IMR-90 (cell line): ENCODE results near the gene ILRUN. TPM values are rescaled to one million over a fixed set of nuclear protein-coding genes. Genes with fewer than 3 reads are reported as not detected.

Experiments
- ATAC-seq: fragments of 200-7000 bp; cut with Tn5 transposase; 2 replicates; pipeline ENCODE4 v1.9.1; 2020; ENCODE audit warnings: low read depth, mild to moderate bottlenecking, moderate library complexity
- BruUV-seq: library from RNA; stranded (reverse); fragments of 400-500 nt; replicated peaks from 2 replicates; lab custom pipeline; 2021; lab: Mats Ljungman, UMichigan
- CTCF ChIA-PET: fragments of 300-600 bp; formaldehyde crosslinking; extraction: SDS; loops from one replicate; lab custom pipeline; 2021; ENCODE audit warnings: antibody characterized with exemption; lab: Yijun Ruan, JAX
- POLR2A ChIA-PET: fragments of 300-600 bp; sonication (Branson Sonifier 250); formaldehyde crosslinking; loops from one replicate; lab custom pipeline; 2022; ENCODE audit warnings: antibody characterized with exemption; ENCODE audit not compliant: unreplicated experiment; lab: Charles Lee
- DNase-seq: peaks from one replicate; pipeline ENCODE4 v3.0.0; 2013
- H2AFZ ChIP-seq: replicated peaks from 2 replicates; pipeline ENCODE3; 2013; ENCODE audit warnings: low read length, mild to moderate bottlenecking; ENCODE audit not compliant: poor library complexity
- H2AK5ac ChIP-seq: 2 replicates; pipeline ENCODE4 v1.6.1; 2013; ENCODE audit warnings: low read depth, low read length, inconsistent platforms
- H2AK9ac ChIP-seq: replicated peaks from 2 replicates; pipeline ENCODE3; 2013; ENCODE audit warnings: mild to moderate bottlenecking, low read depth, low read length, moderate library complexity; ENCODE audit not compliant: poor library complexity
- H2BK120ac ChIP-seq: 2 replicates; pipeline ENCODE4 v1.6.1; 2013; ENCODE audit warnings: low read depth, low read length, inconsistent platforms
- H2BK15ac ChIP-seq: 3 replicates; pipeline ENCODE4 v1.6.1; 2013; ENCODE audit warnings: low read depth, low read length, inconsistent platforms
- H2BK20ac ChIP-seq: 2 replicates; pipeline ENCODE4 v1.6.1; 2013; ENCODE audit warnings: low read depth, mild to moderate bottlenecking, inconsistent platforms, low read length, moderate library complexity
- H2BK5ac ChIP-seq: 2 replicates; pipeline ENCODE4 v1.6.1; 2013; ENCODE audit warnings: mild to moderate bottlenecking, low read depth, low read length, inconsistent platforms; ENCODE audit not compliant: poor library complexity, severe bottlenecking
- H3K14ac ChIP-seq: replicated peaks from 2 replicates; pipeline ENCODE4 v1.6.1; 2013; ENCODE audit warnings: low read depth, low read length, inconsistent platforms
- H3K18ac ChIP-seq: 2 replicates; pipeline ENCODE4 v1.6.1; 2013; ENCODE audit warnings: low read depth, low read length, control low read depth
- H3K23ac ChIP-seq: 2 replicates; pipeline ENCODE4 v1.6.1; 2013; ENCODE audit warnings: low read depth, low read length, inconsistent platforms
- H3K27ac ChIP-seq: 2 replicates; pipeline ENCODE4 v1.5.1; 2013; ENCODE audit warnings: mild to moderate bottlenecking, control low read depth, low read length; ENCODE audit not compliant: insufficient read depth
- H3K27me3 ChIP-seq: 2 replicates; pipeline ENCODE4 v1.6.1; 2013; ENCODE audit warnings: low read length; ENCODE audit not compliant: control insufficient read depth, insufficient read depth
- H3K36me3 ChIP-seq: 2 replicates; pipeline ENCODE4 v1.6.1; 2013; ENCODE audit warnings: low read length, mixed read lengths; ENCODE audit not compliant: control insufficient read depth, insufficient read depth
- H3K4ac ChIP-seq: 2 replicates; pipeline ENCODE4 v1.6.1; 2013; ENCODE audit warnings: low read depth, low read length, inconsistent platforms
- H3K4me1 ChIP-seq: 2 replicates; pipeline ENCODE4 v1.6.1; 2013; ENCODE audit warnings: low read length, mixed read lengths; ENCODE audit not compliant: control insufficient read depth, insufficient read depth
- H3K4me2 ChIP-seq: 2 replicates; pipeline ENCODE4 v1.6.1; 2013; ENCODE audit warnings: low read depth, mild to moderate bottlenecking, control low read depth, low read length, moderate library complexity
- H3K4me3 ChIP-seq: 2 replicates; pipeline ENCODE4 v1.5.1; 2013; ENCODE audit warnings: low read depth, mild to moderate bottlenecking, control low read depth, low read length, moderate library complexity; ENCODE audit not compliant: insufficient read depth
- H3K56ac ChIP-seq: 2 replicates; pipeline ENCODE4 v1.6.1; 2013; ENCODE audit warnings: low read length, inconsistent platforms; ENCODE audit not compliant: insufficient read depth; ENCODE audit errors: extremely low read depth
- H3K79me1 ChIP-seq, 2 experiments: 2 replicates each; pipeline ENCODE4 v1.6.1; 2013; ENCODE audit warnings: low read length in 2 of 2, inconsistent platforms in 1 of 2, low read depth in 1 of 2
- H3K9ac ChIP-seq: 2 replicates; pipeline ENCODE4 v1.6.1; 2013; ENCODE audit warnings: low read depth, low read length, control low read depth
- H3K9me1 ChIP-seq: 2 replicates; pipeline ENCODE4 v1.6.1; 2013; ENCODE audit warnings: low read length, inconsistent platforms; ENCODE audit not compliant: insufficient read depth
- H3K9me3 ChIP-seq: 2 replicates; pipeline ENCODE4 v1.6.1; 2013; ENCODE audit warnings: low read length; ENCODE audit not compliant: control insufficient read depth, insufficient read depth
- H4K20me1 ChIP-seq: 2 replicates; pipeline ENCODE4 v1.6.1; 2013; ENCODE audit warnings: low read length, inconsistent platforms; ENCODE audit not compliant: insufficient read depth
- H4K5ac ChIP-seq: 2 replicates; pipeline ENCODE4 v1.6.1; 2013; ENCODE audit warnings: mild to moderate bottlenecking, low read depth, low read length, control low read depth
- H4K8ac ChIP-seq, 2 experiments: 2 replicates each; pipeline ENCODE4 v1.6.1; 2013; ENCODE audit warnings: low read depth in 2 of 2, low read length in 2 of 2, control low read depth in 1 of 2, inconsistent platforms in 1 of 2
- H4K91ac ChIP-seq: 2 replicates; pipeline ENCODE4 v1.6.1; 2013; ENCODE audit warnings: low read depth, low read length, inconsistent platforms; ENCODE audit not compliant: insufficient read depth
- CEBPB ChIP-seq: IDR thresholded peaks from 2 replicates; pipeline ENCODE4 v1.6.1; 2012; ENCODE audit warnings: low read depth, low read length, improper control_type of control experiment
- CHD1 ChIP-seq: IDR thresholded peaks from 2 replicates; pipeline ENCODE4 v1.6.1; 2012; ENCODE audit warnings: low read depth, low read length, improper control_type of control experiment
- CTCF ChIP-seq: conservative IDR thresholded peaks from 2 replicates; pipeline ENCODE4 v1.5.1; 2012; ENCODE audit warnings: mild to moderate bottlenecking, low read depth, low read length, improper control_type of control experiment
- ELK1 ChIP-seq: fragments of 150-350 bp; IDR thresholded peaks from 2 replicates; pipeline ENCODE4 v1.6.1; 2016; ENCODE audit warnings: low read depth, mild to moderate bottlenecking, low read length, moderate library complexity, borderline replicate concordance
- FOS ChIP-seq: fragments of 150-350 bp; IDR thresholded peaks from 2 replicates; pipeline ENCODE4 v1.6.1; 2016; ENCODE audit warnings: low read depth, low read length
- MAFK ChIP-seq: IDR thresholded peaks from 2 replicates; pipeline ENCODE4 v1.6.1; 2012; ENCODE audit warnings: low read depth, low read length, improper control_type of control experiment
- MXI1 ChIP-seq: IDR thresholded peaks from 2 replicates; pipeline ENCODE4 v1.6.1; 2012; ENCODE audit warnings: low read depth, mild to moderate bottlenecking, low read length, moderate library complexity, borderline replicate concordance
- NFE2L2 ChIP-seq: fragments of 150-350 bp; IDR thresholded peaks from 2 replicates; pipeline ENCODE4 v1.6.1; 2016; ENCODE audit warnings: low read depth, mild to moderate bottlenecking, low read length
- POLR2A ChIP-seq: IDR thresholded peaks from 2 replicates; pipeline ENCODE4 v1.6.1; 2012; ENCODE audit warnings: mild to moderate bottlenecking, low read depth, low read length
- RAD21 ChIP-seq: IDR thresholded peaks from 2 replicates; pipeline ENCODE4 v1.6.1; 2012; ENCODE audit warnings: low read length, improper control_type of control experiment
- RCOR1 ChIP-seq: IDR thresholded peaks from 2 replicates; pipeline ENCODE4 v1.6.1; 2012; ENCODE audit warnings: mild to moderate bottlenecking, low read length, improper control_type of control experiment; ENCODE audit not compliant: insufficient replicate concordance
- RFX5 ChIP-seq: IDR thresholded peaks from 2 replicates; pipeline ENCODE4 v1.8.0; 2012; ENCODE audit warnings: low read depth, mild to moderate bottlenecking, low read length, moderate library complexity
- SMC3 ChIP-seq: fragments of 150-350 bp; IDR thresholded peaks from 2 replicates; pipeline ENCODE4 v1.6.1; 2016; ENCODE audit warnings: low read depth, mild to moderate bottlenecking, antibody characterized with exemption, low read length, moderate library complexity
- WGBS, 2 experiments: methylation state at CpG; one replicate each; pipeline versions ENCODE4 v1.1.5 to v1.1.7; 2013; ENCODE audit warnings: missing lambda C conversion rate in 2 of 2; ENCODE audit not compliant: insufficient read length in 1 of 2; ENCODE audit errors: extremely low coverage in 2 of 2; 5-methylcytosine and 5-hydroxymethylcytosine counted together
- dilution Hi-C: fragments of 300-500 bp; cut with HindIII; formaldehyde crosslinking; loops from one replicate; pipeline ENCODE4 v1.14.3; 2018; ENCODE audit warnings: low sequenced_read_pairs; ENCODE audit not compliant: unreplicated experiment
- in situ Hi-C: fragments of 300-500 bp; cut with MboI; formaldehyde crosslinking; loops from 3 replicates; pipeline ENCODE4 v1.14.3; 2019; ENCODE audit warnings: low sequenced_read_pairs, inconsistent platforms, mixed read lengths
- intact Hi-C: fragments of 100-400 bp; cut with micrococcal nuclease; formaldehyde crosslinking; loops from 2 replicates; pipeline ENCODE4 v1.10.0; 2022
- polyA plus RNA-seq, 3 experiments: library from polyadenylated mRNA; depleted of rRNA; stranded (reverse); fragments of >200 nt; gene quantifications; 2 replicates each; pipeline ENCODE4 v1.2.3, GENCODE V29; 2012; ENCODE audit warnings: low replicate concordance in 1 of 3
- total RNA-seq: library from RNA; depleted of rRNA; stranded (reverse); fragments of >200 nt; gene quantifications from 2 replicates; pipeline ENCODE4 v1.2.3, GENCODE V29; 2012

ILRUN gene
- total and polyA plus RNA-seq, 2 of the 4 experiments (the other 2 are of a cell fraction) = 25.4 to 29.9 TPM

DNA sequence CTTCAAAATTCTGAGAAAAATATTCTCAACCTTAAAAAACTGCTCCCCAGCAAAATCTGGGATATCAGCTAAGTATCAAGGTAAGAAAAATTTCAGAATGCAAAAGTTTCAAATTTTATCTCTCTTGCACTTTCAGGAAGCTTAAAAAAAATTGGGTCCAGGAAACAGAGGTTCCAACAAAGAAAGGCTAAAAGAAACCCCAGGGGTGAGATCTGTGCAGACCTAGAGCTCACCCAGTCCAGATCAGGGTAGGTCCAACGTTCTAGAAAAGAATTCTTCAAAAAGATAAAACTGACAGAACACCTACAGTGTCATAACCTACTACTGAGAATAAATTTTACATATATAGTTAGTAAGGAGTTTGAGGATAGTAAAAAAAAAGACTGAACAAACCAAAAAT lies 23.5 kb downstream of the ILRUN start:
- no peak for ATAC-seq
- H2BK5ac ChIP-seq = no peak overlapping the region
- dilution Hi-C loops (no loop called here), in situ Hi-C loops (no loop called here), intact Hi-C loops (no loop called here)
- H4K20me1 ChIP-seq = peaks cover 15% of the 10 kb centered on the region
- ChIA-PET CTCF (no interaction called here), POLR2A (no interaction called here)
- peaks cover 7% of the 10 kb centered on the region for H3K9me1 ChIP-seq
- no peak overlapping the region for H3K23ac ChIP-seq
- H3K9ac ChIP-seq = no peak overlapping the region
- no peak for DNase-seq
- 0 out of 4 replicates have a peak overlapping the region, but pooled peaks of 1 of the 2 experiments have one; percentile 3 for H4K8ac ChIP-seq
- no peak overlapping the region for H3K56ac ChIP-seq
- no CpG with 5 or more reads among the region's 1 CpG for WGBS, 2 experiments
- H2AK9ac ChIP-seq = no peak overlapping the region
- H2BK120ac ChIP-seq = no peak overlapping the region
- H3K14ac ChIP-seq = no peak overlapping the region
- no peak overlapping the region for H2AFZ ChIP-seq
- no peak overlapping the region; the same call in 2 of the 3 replicates for H2BK15ac ChIP-seq
- BruUV-seq = no TSS peak
- no peak overlapping the region for H3K4me2 ChIP-seq
- H3K9me3 ChIP-seq = no peaks in the 10 kb centered on the region
- H3K4me3 ChIP-seq = no peak overlapping the region
- peak overlapping the region; percentile 65; the same call in 1 of the 2 replicates for H3K4ac ChIP-seq
- H3K18ac ChIP-seq = no peak overlapping the region
- no peak overlapping the region for H3K27ac ChIP-seq
- TF ChIP-seq NFE2L2 (no peak), CTCF (no peak), SMC3 (no peak), RFX5 (no peak), CEBPB (no peak), RCOR1 (no peak), CHD1 (no peak), POLR2A (no peak), MXI1 (no peak), ELK1 (no peak), RAD21 (no peak), FOS (no peak), MAFK (no peak)
- no peaks in the 10 kb centered on the region for H3K27me3 ChIP-seq
- H4K91ac ChIP-seq = no peak overlapping the region
- no peaks in the 10 kb centered on the region for H3K36me3 ChIP-seq
- peaks cover 34 to 71% of the 10 kb centered on the region in 2 experiments for H3K79me1 ChIP-seq
- no peak overlapping the region for H2AK5ac ChIP-seq
- no peak overlapping the region for H2BK20ac ChIP-seq
- peaks cover 18% of the 10 kb centered on the region for H3K4me1 ChIP-seq
- peak overlapping the region; percentile 42; the same call in 1 of the 2 replicates for H4K5ac ChIP-seq
